HCT116 (cell line): Measurements from ENCODE around the gene CDK9. TPM values are rescaled to one million over a fixed set of nuclear protein-coding genes. Genes with fewer than 3 reads are reported as not detected.
A peak's percentile ranks its signal among the peaks of the same experiment; 100 is the strongest.

Source experiments
- ATAC-seq: fragments of 200-7000 bp; cut with Tn5 transposase; 2 replicates; pipeline ENCODE4 v1.9.1; 2020; ENCODE audit warnings: mild to moderate bottlenecking, moderate library complexity
- BruUV-seq: library from RNA; stranded (reverse); fragments of 400-500 nt; replicated peaks from 2 replicates; lab custom pipeline; 2021; lab: Mats Ljungman, UMichigan
- CTCF ChIA-PET: fragments of 300-600 bp; sonication (Branson Sonifier 250); formaldehyde crosslinking; loops from one replicate; lab custom pipeline; 2021; ENCODE audit warnings: antibody characterized with exemption; lab: Charles Lee
- POLR2A ChIA-PET: fragments of 300-600, 350-600 bp; sonication (Branson Sonifier 250); formaldehyde crosslinking; loops from one replicate; lab custom pipeline; 2021; ENCODE audit warnings: antibody characterized with exemption; lab: Charles Lee
- RAD21 ChIA-PET, 2 experiments: fragments of 300-600 bp; sonication (Branson Sonifier 250); formaldehyde crosslinking; loops; one replicate each; lab custom pipeline; 2023; ENCODE audit warnings: low total read pairs in 2 of 2; ENCODE audit not compliant: uncharacterized antibody in 2 of 2, unreplicated experiment in 2 of 2, low non-redundant PET in 1 of 2; lab: Charles Lee
- DNase-seq: peaks from one replicate; pipeline ENCODE4 v3.0.0-alpha.2; 2010; ENCODE audit warnings: low read depth, low spot score
- H2AFZ ChIP-seq: fragments of 200-600 bp; shearing (Covaris generic), sonication (generic); 2 replicates; pipeline ENCODE4 v1.6.1; 2017; ENCODE audit warnings: low read depth, mixed run types, mixed read lengths, antibody characterized with exemption, low read length; ENCODE audit not compliant: poor library complexity, severe bottlenecking
- H3K27ac ChIP-seq: 2 replicates; pipeline ENCODE4 v1.5.1; 2012; ENCODE audit warnings: low read depth, low read length
- H3K27me3 ChIP-seq: fragments of 200-600 bp; sonication (generic); 2 replicates; pipeline ENCODE4 v1.6.1; 2016; ENCODE audit warnings: mixed run types, low read length, mixed read lengths; ENCODE audit not compliant: insufficient read depth
- H3K36me3 ChIP-seq, 2 experiments: fragments of 200-500 bp in 1 of 2; fragments of 200-600 bp in 1 of 2; sonication (Bioruptor generic) in 1 of 2; sonication (generic) in 1 of 2; 2 replicates each; pipeline versions ENCODE4 v1.5.1 to v1.6.1; 2014 to 2016; ENCODE audit warnings: low read length in 2 of 2, inconsistent platforms in 1 of 2, mixed read lengths in 1 of 2, mixed run types in 1 of 2; ENCODE audit not compliant: insufficient read depth in 2 of 2, control insufficient read depth in 1 of 2
- H3K4me1 ChIP-seq, 2 experiments: fragments of 200-600 bp in 1 of 2; sonication (generic) in 1 of 2; 2 replicates each; pipeline versions ENCODE4 v1.5.1 to v1.6.1; 2012 to 2017; ENCODE audit warnings: low read length in 2 of 2, inconsistent platforms in 1 of 2, mild to moderate bottlenecking in 1 of 2, mixed read lengths in 1 of 2, mixed run types in 1 of 2, moderate library complexity in 1 of 2; ENCODE audit not compliant: insufficient read depth in 2 of 2, control insufficient read depth in 1 of 2
- H3K4me2 ChIP-seq: fragments of 200-600 bp; sonication (generic); 2 replicates; pipeline ENCODE4 v1.6.1; 2017; ENCODE audit warnings: mixed run types, low read length, mixed read lengths
- H3K4me3 ChIP-seq, 2 experiments: fragments of 200-600 bp in 1 of 2; sonication (generic) in 1 of 2; replicated peaks in 1 of 2; 2 replicates each; pipeline ENCODE4 v1.5.1; 2011 to 2016; ENCODE audit warnings: low read length in 2 of 2, control low read depth in 1 of 2, low read depth in 1 of 2, mild to moderate bottlenecking in 1 of 2, mixed read lengths in 1 of 2, mixed run types in 1 of 2
- H3K79me2 ChIP-seq: fragments of 200-600 bp; sonication (generic); 2 replicates; pipeline ENCODE4 v1.6.1; 2017; ENCODE audit warnings: mild to moderate bottlenecking, mixed run types, low read length, moderate library complexity, mixed read lengths; ENCODE audit not compliant: insufficient read depth
- H3K9ac ChIP-seq: fragments of 200-600 bp; sonication (generic); 2 replicates; pipeline ENCODE4 v1.6.1; 2016; ENCODE audit warnings: low read length, mixed read lengths
- H3K9me2 ChIP-seq: fragments of 200-600 bp; sonication (generic), shearing (Covaris generic); 2 replicates; pipeline ENCODE4 v1.6.1; 2017; ENCODE audit warnings: mixed run types, mild to moderate bottlenecking, moderate library complexity; ENCODE audit not compliant: insufficient read depth
- H3K9me3 ChIP-seq, 2 experiments: fragments of 200-500 bp in 1 of 2; fragments of 200-600 bp in 1 of 2; sonication (Bioruptor generic) in 1 of 2; sonication (generic) in 1 of 2; 2 replicates each; pipeline ENCODE4 v1.6.1; 2014 to 2017; ENCODE audit warnings: low read length in 2 of 2, mixed read lengths in 2 of 2, inconsistent platforms in 1 of 2, low read depth in 1 of 2, mild to moderate bottlenecking in 1 of 2, mixed run types in 1 of 2, moderate library complexity in 1 of 2; ENCODE audit not compliant: control insufficient read depth in 1 of 2, insufficient read depth in 1 of 2
- H4K20me1 ChIP-seq: fragments of 200-600 bp; sonication (generic), shearing (Covaris generic); 2 replicates; pipeline ENCODE4 v1.6.1; 2017; ENCODE audit warnings: mixed run types, mild to moderate bottlenecking, moderate library complexity; ENCODE audit not compliant: insufficient read depth
- EGR1 ChIP-seq: IDR thresholded peaks from 2 replicates; pipeline ENCODE4 v1.6.1; 2012; ENCODE audit warnings: low read depth
- MAX ChIP-seq: IDR thresholded peaks from 2 replicates; pipeline ENCODE4 v1.6.1; 2012
- POLR2AphosphoS5 ChIP-seq: IDR thresholded peaks from 2 replicates; pipeline ENCODE4 v1.6.1; 2011; ENCODE audit warnings: mild to moderate bottlenecking, low read depth, low read length, moderate library complexity
- REST ChIP-seq: IDR thresholded peaks from 2 replicates; pipeline ENCODE4 v1.6.1; 2012; ENCODE audit warnings: low read depth
- SP1 ChIP-seq: IDR thresholded peaks from 2 replicates; pipeline ENCODE4 v1.6.1; 2012; ENCODE audit warnings: low read depth
- intact Hi-C: fragments of 100-400 bp; cut with micrococcal nuclease; formaldehyde crosslinking; loops from 2 replicates; pipeline ENCODE4 v1.10.0; 2022
- total RNA-seq: library from RNA; stranded (reverse); gene quantifications from one replicate; pipeline ENCODE4 v1.2.1, GENCODE V29; 2021; ENCODE audit not compliant: unreplicated experiment

The CDK9 gene
- total RNA-seq, 1 experiment from 2014 or later: 102 TPM

GRCh38 chr9:127770905-127771569, 14.8 kb upstream of the CDK9 start:
- peak overlapping the region; percentile 57 for H3K9ac ChIP-seq
- peak overlapping the region; percentile 96 for H3K4me2 ChIP-seq
- TF ChIP-seq MAX: no peak
- TF ChIP-seq REST: no peak
- peak; percentile 72 for TF ChIP-seq SP1
- peak; percentile 85 for TF ChIP-seq EGR1
- peak; percentile 66 for TF ChIP-seq POLR2AphosphoS5
- no peaks in the 10 kb centered on the region for H3K9me2 ChIP-seq
- ChIA-PET CTCF (interaction anchor here (0.8 to 2.2 kb wide), 12 partner anchors 12 to 347 kb away, joined by 3 to 24 read pairs (median 3); partner anchors contain the start of genes CDK9 and TOR2A), POLR2A (interaction anchor here (0.6 to 1.7 kb wide), 9 partner anchors 15 to 152 kb away, joined by 3 to 10 read pairs (median 3); partner anchors contain the start of genes CDK9, ST6GALNAC4 and TOR2A), RAD21 (interaction anchor here (0.6 to 1.0 kb wide), 2 partner anchors 36 to 99 kb away, joined by 4 to 5 read pairs; partner anchors contain the start of gene TOR2A (in 1 of the 2))
- H3K4me3 ChIP-seq: peak overlapping the region; percentile 50 to 60
- peak overlapping the region; percentile 34; the same call in 1 of the 2 replicates for H3K27ac ChIP-seq
- H4K20me1 ChIP-seq: no peaks in the 10 kb centered on the region
- intact Hi-C loops: loop anchor here (1.0 kb wide), 1 partner anchor 36 kb away; the partner anchor contains the start of gene TOR2A
- no peaks in the 10 kb centered on the region for H3K27me3 ChIP-seq
- H2AFZ ChIP-seq: peak overlapping the region; percentile 93
- no peaks in the 10 kb centered on the region for H3K79me2 ChIP-seq
- no TSS peak for BruUV-seq
- DNase-seq (peak; percentile 95), ATAC-seq (peak; percentile 97)
- no peaks in the 10 kb centered on the region for H3K9me3 ChIP-seq
- H3K36me3 ChIP-seq: no peaks in the 10 kb centered on the region
- peaks cover 13 to 21% of the 10 kb centered on the region in 2 experiments for H3K4me1 ChIP-seq
